GM12874 (cell line): Measurements from ENCODE around the gene SLC38A6.

Experiments
- TF ChIP-seq, protein P1 (sequence below): IDR thresholded peaks from 2 replicates; pipeline ENCODE4 v1.5.1; 2011; ENCODE audit warnings: low read depth, mild to moderate bottlenecking, control low read depth, low read length, moderate library complexity; ENCODE audit not compliant: insufficient read depth

Gene SLC38A6

DNA sequence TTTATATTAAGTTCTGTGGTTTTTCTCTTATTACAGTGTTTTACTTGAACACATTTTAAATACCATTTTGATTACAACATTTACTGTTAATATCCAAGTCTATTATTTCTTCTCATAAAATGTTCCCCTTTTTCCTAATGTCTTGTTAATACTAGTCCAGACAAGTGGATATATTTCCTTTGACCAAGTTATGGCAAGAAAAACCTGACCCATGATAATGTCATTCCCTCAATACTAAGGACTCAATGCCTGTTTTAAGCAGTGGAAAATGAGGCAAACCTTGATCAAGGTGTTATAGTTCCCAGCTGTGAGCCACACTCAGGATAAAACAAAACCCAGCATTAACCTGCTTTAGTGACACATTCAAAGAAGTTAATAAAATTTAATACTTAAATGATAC, 12.4 kb upstream of the SLC38A6 start:
- TF ChIP-seq, protein P1, sequence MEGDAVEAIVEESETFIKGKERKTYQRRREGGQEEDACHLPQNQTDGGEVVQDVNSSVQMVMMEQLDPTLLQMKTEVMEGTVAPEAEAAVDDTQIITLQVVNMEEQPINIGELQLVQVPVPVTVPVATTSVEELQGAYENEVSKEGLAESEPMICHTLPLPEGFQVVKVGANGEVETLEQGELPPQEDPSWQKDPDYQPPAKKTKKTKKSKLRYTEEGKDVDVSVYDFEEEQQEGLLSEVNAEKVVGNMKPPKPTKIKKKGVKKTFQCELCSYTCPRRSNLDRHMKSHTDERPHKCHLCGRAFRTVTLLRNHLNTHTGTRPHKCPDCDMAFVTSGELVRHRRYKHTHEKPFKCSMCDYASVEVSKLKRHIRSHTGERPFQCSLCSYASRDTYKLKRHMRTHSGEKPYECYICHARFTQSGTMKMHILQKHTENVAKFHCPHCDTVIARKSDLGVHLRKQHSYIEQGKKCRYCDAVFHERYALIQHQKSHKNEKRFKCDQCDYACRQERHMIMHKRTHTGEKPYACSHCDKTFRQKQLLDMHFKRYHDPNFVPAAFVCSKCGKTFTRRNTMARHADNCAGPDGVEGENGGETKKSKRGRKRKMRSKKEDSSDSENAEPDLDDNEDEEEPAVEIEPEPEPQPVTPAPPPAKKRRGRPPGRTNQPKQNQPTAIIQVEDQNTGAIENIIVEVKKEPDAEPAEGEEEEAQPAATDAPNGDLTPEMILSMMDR, result no peak

DNA sequence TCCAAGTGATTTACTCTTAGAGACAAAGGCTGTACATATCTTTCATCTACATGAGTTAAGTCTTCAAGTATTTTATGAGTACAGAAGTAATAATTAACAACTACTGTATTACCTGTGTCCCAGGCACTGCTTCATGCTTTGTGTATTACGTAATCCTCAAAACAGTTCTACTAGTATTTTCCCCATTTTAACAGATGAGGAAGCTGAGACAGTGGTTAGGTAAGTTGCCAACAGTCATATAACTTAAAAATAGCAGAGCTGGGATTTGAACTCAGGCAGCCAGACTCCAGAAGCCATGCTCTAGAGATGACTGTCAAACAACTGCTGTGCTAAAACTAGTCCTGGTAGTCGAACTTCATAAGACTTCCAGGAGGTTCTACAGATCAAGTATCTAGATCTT, 10.9 kb upstream of the SLC38A6 start:
- TF ChIP-seq, protein P1, result no peak

DNA sequence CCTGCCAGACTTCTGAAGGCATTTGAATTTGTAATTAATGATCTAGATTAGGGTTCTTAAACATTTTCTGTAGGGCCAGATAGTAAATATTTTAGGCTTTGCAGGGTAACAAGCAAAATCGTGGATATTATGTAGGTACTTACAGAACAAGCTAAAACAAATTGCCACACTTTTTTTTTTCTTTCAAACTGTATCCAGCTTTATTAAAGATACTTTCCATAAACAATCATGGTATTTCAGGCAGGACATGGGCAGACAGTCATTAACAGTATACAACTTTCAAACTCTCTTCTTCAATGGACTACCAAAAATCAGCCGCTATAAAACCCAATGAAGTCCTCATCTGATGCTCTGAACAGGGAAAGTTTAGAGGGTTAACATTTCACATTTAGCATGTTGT, 9.8 kb upstream of the SLC38A6 start:
- TF ChIP-seq, protein P1, result no peak

DNA sequence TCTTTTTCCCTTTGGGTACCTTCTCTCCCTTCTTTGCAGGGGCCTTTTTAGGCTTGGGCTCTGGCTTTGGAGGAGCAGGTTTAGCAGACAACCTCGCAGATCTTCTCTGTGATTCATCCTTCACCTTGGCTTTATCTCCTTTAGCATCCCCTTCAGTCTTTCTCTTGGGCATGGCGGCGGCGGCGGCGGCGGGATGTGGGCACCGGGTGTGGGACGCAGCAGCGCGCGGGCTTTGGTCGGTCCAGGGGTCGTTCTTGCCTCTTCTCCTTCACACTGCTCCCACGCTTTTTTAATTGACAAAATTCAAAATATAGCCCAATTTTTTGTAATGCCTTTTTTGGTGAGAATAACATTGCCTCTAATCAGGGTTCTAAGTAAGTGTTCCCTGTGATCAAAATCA, 8.8 kb upstream of the SLC38A6 start:
- TF ChIP-seq, protein P1, result no peak

DNA sequence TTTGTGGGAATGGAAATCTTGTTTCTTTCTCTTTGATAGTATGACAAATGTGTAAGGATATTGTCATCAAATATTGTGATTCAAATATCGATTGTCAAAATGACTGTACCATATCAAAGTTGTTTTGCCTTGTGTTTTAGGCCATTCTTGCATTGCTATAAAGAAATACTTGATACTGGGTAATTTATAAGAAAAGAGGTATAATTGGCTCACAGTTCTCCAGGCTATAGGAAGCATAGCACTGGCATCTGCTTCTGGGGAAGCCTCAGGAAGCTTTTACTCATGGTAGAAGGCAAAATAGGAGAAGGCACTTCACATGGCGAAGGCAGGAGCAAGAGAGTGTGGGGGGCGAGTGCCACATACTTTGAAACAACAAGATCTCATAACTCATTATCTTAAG, 8.0 kb upstream of the SLC38A6 start:
- TF ChIP-seq, protein P1, result no peak

DNA sequence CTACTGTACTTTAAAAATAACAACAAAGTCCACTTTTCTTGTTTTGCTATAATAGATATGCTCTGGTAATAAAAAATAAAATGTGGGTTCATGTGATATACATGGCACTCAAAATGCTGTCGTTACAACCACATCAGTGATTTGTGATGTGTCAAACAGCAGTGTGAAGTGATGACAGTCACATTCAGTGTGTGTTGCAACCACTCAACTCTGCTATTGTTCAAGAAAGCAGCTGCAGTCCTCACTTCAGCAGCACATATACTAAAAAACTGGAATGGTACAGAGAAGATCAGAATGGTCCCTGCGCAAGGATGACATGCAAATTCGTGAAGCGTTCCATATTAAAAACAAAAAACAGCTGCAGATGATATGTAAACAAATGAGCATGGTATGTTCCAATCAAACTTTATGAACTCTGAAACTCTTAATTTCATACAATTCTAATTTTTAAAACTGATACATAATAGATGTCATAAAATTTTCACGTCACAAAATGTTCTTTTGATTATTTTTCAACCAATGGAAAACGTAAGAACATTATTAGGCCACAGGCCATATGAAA, 6.9 kb upstream of the SLC38A6 start:
- TF ChIP-seq, protein P1, result no peak

DNA sequence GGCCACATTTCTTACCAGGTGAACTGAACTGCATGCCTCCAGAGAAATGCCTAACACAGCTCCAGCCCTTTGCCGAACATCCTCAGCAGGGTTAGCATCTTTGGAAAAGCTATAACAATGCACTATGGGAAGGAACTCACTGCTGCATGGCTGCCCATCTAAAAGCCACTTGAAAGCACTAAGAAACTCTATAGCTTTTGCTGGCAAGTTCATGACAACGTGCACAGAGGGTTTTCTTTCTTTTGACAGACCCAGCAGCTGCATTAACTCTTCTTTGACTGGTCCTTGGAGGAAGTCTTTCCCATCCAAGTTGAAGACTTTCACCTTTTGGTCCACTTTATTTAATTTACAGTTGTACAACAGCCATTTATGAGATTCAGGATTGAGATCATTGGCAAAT, 5.5 kb upstream of the SLC38A6 start:
- TF ChIP-seq, protein P1, result no peak
